ENCODE measurements around the gene ABCE1.
"Not testable (repeated sequence)": the region's sequence is repeated elsewhere in the genome, so short reads cannot be mapped to it uniquely, and the experiment has no call there.

Gene ABCE1

GRCh38 chr4:145103496-145103895, 5.4 kb downstream of the ABCE1 start:
- no peak for DNase-seq

DNA sequence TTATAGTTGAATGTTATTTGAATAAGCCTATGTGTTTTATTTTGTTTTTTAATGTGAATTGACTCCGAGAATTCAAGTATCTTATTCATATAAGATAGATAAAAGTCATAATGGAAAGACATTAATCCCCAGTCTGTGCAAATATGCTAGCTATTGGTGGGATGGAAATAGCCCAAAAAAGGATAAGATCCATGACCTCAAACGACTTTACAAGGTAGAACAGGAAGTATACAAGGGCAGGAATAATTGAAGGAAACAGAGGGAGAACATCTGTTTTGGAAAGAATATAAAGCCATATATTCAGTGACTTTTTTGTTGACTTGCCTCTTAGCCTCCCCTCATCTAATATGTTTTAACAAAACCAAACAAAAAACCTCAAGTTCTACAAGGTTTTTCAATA, 9.0 kb downstream of the ABCE1 start:
- DNase-seq = no peak

- no peak for DNase-seq
Measured at GRCh38 chr4:145108128-145108527, 10.0 kb downstream of the ABCE1 start.

- DNase-seq = no peak
Measured at GRCh38 chr4:145125396-145125795, 27.3 kb downstream of the ABCE1 start.

DNA sequence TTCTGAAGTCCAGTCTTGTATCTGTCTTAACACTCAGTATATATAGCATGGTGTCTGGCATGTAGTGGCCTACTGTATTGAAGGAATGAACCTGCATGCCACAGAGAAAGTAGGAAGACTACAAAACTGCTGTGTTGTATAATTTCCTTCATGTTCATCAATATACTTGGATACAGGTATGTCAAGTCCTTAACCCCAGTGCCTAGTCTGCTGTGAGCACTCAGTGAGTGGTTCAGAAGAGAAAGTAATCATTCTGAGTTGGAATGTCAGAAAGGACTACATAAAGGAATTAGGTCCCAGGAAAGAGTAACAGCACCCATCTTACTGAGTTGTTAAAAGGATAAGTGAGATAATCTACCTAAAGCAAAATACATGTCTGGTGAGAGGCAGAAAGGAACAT, 32.0 kb downstream of the ABCE1 start:
- no peak for DNase-seq

DNA sequence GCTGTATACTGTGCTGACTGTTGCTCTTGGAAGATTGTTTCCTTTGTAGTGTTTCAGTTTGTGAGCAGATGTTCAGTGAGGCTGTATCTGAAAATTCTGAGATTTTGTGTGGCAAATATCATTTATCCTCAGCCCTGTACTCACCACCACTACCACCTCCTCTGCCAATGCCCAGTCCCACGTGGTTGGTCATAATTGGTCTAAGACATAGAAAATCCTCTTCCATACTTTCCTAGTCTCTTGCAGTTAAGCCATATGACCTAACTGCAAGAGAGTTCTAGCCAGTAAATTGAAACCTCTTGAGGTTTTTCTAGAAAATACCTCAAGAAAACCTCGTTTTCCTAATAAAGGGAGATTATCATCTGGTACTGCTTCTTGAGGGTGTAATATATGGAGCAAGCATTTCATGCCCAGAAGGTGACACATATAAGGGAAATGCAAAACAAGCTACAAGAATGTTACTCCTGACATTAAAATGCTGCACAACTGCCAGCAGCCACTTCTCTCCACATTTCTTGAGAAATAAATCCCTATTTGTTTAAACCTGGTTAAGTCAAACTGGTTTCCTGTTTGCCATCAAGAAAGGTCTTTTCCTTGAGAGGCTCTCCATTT, 32.8 kb downstream of the ABCE1 start:
- DNase-seq = no peak

DNA sequence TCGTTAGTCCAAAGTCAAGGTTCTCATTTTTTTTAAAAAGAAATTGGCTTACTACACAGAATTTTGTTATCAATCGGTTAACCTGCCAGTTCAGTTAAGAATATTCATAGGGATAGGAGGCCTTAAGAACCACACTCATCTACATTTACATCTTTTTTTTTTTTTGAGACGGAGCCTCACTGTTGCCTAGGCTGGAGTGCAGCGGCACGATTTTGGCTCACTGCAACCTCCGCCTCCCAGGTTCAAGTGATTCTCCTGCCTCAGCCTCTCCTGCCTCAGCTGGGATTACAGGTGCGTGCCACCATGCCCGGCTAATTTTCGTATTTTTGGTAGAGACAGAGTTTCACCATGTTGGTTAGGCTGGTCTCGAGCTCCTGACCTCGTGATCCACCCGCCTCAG, 33.7 kb downstream of the ABCE1 start:
- DNase-seq = no peak

DNA sequence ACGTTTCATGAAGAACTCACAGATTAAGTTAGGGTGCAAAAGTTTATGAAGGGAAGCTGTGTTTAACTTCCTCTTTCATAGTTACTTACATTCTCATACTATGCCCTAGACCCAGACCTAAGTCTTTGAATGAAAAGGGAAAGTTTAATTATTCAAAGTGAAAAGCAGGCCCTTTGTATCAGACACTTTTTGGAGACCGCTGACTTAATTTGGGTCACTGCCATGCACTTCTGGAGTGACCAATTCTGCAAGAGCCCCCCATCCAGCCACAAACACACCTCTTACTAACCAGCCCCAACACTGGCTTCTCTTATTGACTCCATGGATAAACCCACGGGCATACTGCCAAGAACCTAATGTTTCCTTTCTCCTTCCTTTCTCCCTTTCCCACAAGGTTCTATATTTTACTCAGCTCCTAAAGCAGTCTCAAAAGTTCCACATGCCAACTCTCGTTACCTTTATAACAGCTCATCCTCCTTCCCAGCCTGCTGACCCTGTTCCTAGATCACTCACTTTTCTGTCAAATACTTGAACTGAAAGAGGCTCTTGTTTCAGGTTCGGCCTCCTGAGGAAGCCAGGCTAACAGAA, 34.5 kb downstream of the ABCE1 start:
- no peak for DNase-seq

DNA sequence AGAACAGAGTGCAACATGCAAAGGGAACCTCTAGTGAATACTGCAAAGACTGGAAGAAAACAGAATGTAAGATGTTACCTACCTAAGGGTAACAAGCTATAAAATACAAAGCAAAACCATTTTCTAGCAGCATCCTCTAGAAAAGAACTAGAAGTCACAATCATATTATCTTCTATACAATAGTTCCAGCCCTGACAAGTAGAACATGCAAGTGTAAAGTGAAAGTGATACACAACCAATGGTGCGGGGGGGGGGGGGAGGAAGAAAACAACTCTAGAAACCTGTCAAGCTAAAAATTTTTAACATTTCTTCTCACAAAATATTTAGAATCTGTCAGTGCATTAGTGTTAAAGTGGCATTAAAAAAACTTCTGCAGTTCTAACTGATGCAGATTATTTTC, 38.1 kb downstream of the ABCE1 start:
- not testable (repeated sequence) for DNase-seq

DNA sequence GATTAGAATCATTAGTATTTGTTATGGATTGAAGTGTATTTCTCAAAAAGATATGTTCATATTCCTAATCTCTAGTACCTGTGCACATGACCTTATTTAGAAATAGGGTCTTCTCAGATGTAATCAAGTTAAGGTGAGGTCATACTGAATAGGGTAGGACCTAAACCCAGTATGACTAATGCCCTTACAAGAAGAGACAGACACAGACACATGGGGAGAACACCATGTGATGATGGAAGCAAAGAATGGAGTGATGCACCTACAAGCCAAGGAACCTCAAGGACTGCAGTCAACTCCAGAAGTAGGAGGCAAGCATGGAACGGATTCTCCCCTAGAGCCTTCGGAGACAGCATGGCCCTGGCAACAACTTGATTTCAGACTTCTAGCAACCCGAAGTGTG, 50.9 kb downstream of the ABCE1 start:
- no peak for DNase-seq

DNA sequence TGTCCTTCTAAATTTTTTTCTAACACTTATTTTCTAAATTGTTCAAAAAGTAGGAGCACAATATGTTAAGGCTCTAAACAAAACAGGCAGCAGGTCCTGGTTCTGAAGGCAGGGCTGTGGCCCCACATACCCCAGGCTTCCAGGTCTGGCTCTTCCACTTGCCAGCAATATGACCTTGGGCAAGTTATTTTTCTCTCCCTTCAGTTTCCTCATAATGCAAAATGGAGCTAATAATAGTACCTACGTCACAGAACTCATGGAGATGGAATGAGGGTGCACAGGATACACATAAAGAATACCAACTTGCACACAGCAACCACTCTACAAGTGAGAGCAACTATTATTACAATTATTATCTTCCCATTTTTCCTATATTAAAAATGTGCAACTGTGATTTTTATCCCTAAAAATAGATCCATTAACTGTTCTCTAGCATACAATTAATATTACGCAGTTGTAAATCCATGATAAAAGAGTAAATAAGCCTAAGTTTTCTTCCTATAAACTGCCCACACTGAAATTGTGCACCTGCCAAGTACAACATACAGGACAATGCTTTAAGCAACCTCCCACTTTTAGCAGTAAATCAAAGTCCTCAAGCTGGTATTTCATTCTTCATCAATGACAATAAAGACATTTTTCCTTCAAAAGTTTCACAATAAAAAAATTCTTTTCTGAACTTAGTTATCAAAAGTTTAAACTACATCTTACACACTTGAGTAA, 55.2 kb downstream of the ABCE1 start:
- DNase-seq = no peak

- no peak for DNase-seq
Measured at GRCh38 chr4:145153904-145154298, 55.8 kb downstream of the ABCE1 start.

DNA sequence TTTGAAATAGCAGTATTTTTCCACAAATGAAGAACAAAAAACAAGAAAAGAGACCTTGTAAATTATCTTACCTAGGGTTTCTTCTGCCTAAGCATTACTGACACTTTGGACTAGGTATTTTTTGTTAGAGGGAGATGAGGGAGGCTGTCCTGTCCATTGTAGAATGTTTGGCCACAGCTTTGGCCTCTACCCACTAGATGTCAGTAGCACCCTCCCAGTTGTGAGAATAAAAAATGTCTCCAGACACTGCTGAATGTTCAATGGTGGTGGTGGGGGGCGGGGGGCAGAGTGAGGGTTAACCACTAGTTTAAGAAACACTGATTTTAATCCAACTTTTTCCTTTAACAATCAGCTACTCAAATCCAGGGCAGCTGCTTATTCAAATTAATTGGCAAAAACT, 56.5 kb downstream of the ABCE1 start:
- no peak for DNase-seq

- DNase-seq = no peak
Measured at GRCh38 chr4:145155268-145155870, 57.3 kb downstream of the ABCE1 start.

GRCh38 chr4:145156986-145157385, 58.9 kb downstream of the ABCE1 start:
- DNase-seq = no peak

DNA sequence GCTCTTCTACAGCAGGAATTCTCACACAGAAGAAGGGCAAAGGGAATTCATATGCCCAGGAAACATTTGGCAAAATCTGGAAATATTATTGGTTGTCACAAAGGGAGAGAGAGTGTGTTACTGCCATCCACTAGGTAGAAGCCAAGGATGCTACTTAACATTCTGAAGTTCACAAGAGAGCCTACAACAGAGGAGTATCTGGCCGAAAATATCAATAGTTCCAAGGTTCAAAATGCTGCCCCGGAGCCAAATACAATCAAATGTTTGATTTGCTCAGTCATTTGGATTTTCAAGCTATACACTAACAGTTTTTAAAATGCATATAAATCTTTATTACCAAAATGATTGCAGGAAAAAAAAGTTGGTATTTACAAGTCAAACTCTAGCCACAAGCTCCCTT, 63.4 kb downstream of the ABCE1 start:
- DNase-seq = no peak

DNA sequence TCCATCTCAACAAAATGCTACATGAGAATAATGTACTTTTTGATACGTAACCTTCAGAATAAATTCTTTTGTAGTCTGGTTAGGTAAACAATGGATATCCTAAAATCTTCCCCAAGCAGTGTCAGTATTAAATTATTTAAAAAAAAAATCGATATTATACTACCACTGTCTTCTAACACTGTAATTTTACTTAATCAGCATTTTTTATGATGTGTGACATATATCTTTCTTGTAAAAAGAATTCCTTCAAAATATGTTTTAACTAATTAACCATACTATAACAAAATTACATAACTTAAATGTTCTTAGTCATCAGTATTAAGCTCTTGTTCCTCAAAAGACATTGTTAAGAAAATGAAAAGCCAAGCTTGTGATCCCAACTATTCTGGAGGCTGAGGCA, 69.8 kb downstream of the ABCE1 start:
- DNase-seq = no peak

- DNase-seq = no peak
Measured at GRCh38 chr4:145168581-145169187, 70.6 kb downstream of the ABCE1 start.

DNA sequence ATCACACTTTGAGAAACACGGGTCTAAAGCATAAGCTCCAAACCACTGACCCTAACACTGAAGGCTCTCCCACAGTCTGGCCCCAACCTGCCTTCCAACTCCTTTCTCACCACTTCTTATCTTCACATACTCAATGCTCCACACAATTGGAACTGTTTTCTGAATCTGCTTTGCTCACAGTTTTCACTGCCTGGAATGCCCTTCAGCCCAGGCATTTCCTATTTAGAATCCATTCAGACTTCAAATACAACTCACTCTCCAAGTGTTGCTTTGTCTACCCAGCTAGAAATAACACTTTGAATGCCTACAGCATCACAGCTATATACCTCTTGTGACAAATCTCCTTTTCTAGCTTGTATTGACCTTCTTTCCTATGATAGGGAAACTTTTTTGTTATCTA, 72.1 kb downstream of the ABCE1 start:
- no peak for DNase-seq

DNA sequence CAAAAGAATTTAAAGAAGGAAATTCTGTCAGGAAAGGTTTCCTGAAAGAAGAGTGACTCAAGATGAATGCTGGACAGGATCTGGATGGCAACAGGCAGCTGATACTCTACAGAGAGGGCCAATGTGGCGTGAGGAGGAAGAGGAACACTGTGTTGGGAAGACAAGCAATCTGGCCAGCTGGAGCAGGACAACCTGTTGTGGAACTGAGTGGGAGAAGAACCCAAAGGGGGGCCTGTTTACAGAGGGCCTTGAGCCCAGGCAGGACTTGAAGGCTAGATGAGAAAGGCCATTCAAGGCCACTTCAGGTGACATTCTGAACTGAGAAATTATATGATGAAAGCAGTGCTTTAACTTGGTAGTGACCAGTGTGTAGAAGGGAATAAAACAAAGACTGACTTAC, 73.8 kb downstream of the ABCE1 start:
- no peak for DNase-seq

GRCh38 chr4:145176641-145177432, 78.7 kb downstream of the ABCE1 start:
- DNase-seq = no peak

DNA sequence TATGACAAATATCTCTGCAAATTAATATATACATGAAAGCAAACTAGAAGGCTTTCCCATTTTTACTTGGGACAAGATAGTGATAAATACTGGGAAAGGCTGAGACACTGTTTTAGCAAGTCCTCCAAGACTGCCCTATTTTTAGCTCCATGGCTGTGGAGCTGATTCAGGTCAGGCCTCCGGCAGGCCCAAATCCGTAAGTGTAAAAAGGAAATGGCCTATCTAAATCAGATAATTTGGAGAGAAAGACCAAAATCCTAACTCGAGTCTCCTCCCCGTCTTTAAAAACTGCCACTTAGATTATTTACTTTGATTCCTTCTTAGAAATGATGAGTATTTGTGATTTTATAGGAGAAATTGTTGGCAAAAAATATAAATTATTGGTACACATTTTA, 79.4 kb downstream of the ABCE1 start:
- no peak for DNase-seq
